Smooth muscle cell (in vitro differentiated cells): ENCODE data around the gene RHOJ. TPM values are rescaled to one million over a fixed set of nuclear protein-coding genes. Genes with fewer than 3 reads are reported as not detected.

Experiments used
- DNase-seq: peaks from one replicate; lab custom pipeline; 2025; ENCODE audit not compliant: unreplicated experiment; lab: John Stamatoyannopoulos, UW
- H2AFZ ChIP-seq: fragments of 200-600 bp; sonication (generic); 2 replicates; pipeline ENCODE4 v1.6.0; 2016; ENCODE audit warnings: antibody characterized with exemption, low read depth, mild to moderate bottlenecking
- H3F3A ChIP-seq: fragments of 200-600 bp; sonication (generic); 2 replicates; pipeline ENCODE4 v1.6.0; 2017; ENCODE audit warnings: antibody characterized with exemption, low read depth
- H3K27ac ChIP-seq: fragments of 200-600 bp; sonication (generic); 2 replicates; pipeline ENCODE4 v1.5.1; 2016; ENCODE audit warnings: low read depth, mild to moderate bottlenecking
- H3K27me3 ChIP-seq: fragments of 200-600 bp; sonication (generic); 2 replicates; pipeline ENCODE4 v1.6.1; 2016; ENCODE audit warnings: low read depth, mild to moderate bottlenecking
- H3K36me3 ChIP-seq: fragments of 200-600 bp; sonication (generic); 2 replicates; pipeline ENCODE4 v1.5.1; 2016; ENCODE audit warnings: low read depth
- H3K4me1 ChIP-seq: fragments of 200-600 bp; sonication (generic); 2 replicates; pipeline ENCODE4 v1.5.1; 2016; ENCODE audit warnings: low read depth
- H3K4me2 ChIP-seq: fragments of 200-600 bp; sonication (generic); 2 replicates; pipeline ENCODE4 v1.6.0; 2016; ENCODE audit warnings: mild to moderate bottlenecking
- H3K4me3 ChIP-seq: fragments of 200-600 bp; sonication (generic); 2 replicates; pipeline ENCODE4 v1.5.1; 2016; ENCODE audit warnings: mild to moderate bottlenecking
- H3K79me2 ChIP-seq: fragments of 200-600 bp; sonication (generic); 2 replicates; pipeline ENCODE4 v1.6.0; 2016; ENCODE audit warnings: low read depth, mild to moderate bottlenecking
- H3K9ac ChIP-seq: fragments of 200-600 bp; sonication (generic); 2 replicates; pipeline ENCODE4 v1.6.0; 2016; ENCODE audit warnings: low read depth
- H3K9me3 ChIP-seq: fragments of 200-600 bp; sonication (generic); replicated peaks from 2 replicates; pipeline ENCODE4 v1.5.1; 2016; ENCODE audit warnings: low read depth
- H4K20me1 ChIP-seq: fragments of 200-600 bp; sonication (generic); 2 replicates; pipeline ENCODE4 v1.6.0; 2016; ENCODE audit warnings: low read depth
- CTCF ChIP-seq: fragments of 200-600 bp; sonication (generic); IDR thresholded peaks from 2 replicates; pipeline ENCODE4 v1.5.1; 2017; ENCODE audit warnings: borderline replicate concordance, mild to moderate bottlenecking, antibody characterized with exemption; ENCODE audit not compliant: insufficient read depth, poor library complexity, severe bottlenecking
- WGBS: methylation state at CpG from one replicate; pipeline ENCODE4 v1.1.7; 2016; ENCODE audit warnings: low lambda C conversion rate; 5-methylcytosine and 5-hydroxymethylcytosine counted together
- polyA plus RNA-seq: library from polyadenylated mRNA; unstranded; fragments of >200 nt; fragmentation: Nextera tagmentation; extraction: Ambion mirVana; gene quantifications from 2 replicates; pipeline ENCODE4 v1.2.1, GENCODE V29; 2016
- total RNA-seq: library from RNA; depleted of rRNA; stranded (reverse); fragments of >200 nt; gene quantifications from 2 replicates; pipeline ENCODE4 v1.2.3, GENCODE V29; 2014

The RHOJ gene
- total and polyA plus RNA-seq, 2 experiments from 2014 or later = 3.7 to 4.6 TPM

GRCh38 chr14:63296060-63296563 lies 91.9 kb downstream of the RHOJ start:
- no peak for TF ChIP-seq CTCF
- whole genome bisulfite sequencing = 90% methylated on average over 6 of the region's 6 CpGs
- Histone ChIP-seq H3K4me3 (no peak overlapping the region), H3K9ac (no peak overlapping the region), H3K79me2 (no peaks in the 10 kb centered on the region), H3K27me3 (no peaks in the 10 kb centered on the region), H3K4me1 (no peaks in the 10 kb centered on the region), H2AFZ (no peak overlapping the region), H3K27ac (no peak overlapping the region), H3K36me3 (no peaks in the 10 kb centered on the region), H3F3A (peaks cover 10% of the 10 kb centered on the region), H4K20me1 (no peaks in the 10 kb centered on the region), H3K9me3 (no peaks in the 10 kb centered on the region), H3K4me2 (no peak overlapping the region)
- no peak for DNase-seq

DNA sequence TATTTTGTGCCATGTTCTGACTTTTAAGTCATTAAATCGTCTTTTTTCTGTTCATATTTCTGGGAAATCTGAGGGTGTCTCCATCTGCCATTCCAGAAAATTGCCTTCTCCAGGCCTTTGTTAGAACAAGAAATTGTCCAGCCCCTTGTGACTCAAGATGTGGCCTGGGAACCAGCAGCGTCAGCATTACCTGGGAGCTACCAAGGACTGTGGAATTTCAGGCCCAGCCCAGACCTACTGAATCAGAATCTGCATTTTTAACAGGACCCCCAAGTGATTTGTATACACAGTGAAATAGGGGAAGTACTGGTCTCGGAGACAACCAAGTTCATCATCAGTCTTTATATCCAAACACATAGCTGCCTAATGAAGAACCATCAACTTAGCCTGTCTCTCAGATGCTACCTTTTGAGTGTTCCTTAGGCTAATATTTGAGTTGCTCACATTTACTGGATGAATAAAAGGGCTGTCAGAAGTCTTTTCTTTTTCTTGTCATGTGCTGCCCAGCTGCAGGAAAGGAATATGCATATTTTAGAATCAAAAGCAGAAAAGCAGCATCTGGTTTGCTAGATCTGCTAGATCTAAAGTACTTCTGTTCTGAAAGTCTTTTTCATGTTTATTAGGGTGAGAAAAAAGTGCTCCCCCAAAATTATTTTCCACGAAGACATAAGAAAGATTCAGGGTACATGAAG lies 93.3 kb downstream of the RHOJ start:
- Histone ChIP-seq H3K36me3 (no peaks in the 10 kb centered on the region), H4K20me1 (no peaks in the 10 kb centered on the region), H3K79me2 (no peaks in the 10 kb centered on the region), H2AFZ (no peak overlapping the region), H3K4me3 (no peak overlapping the region), H3K4me2 (no peak overlapping the region), H3K9me3 (no peaks in the 10 kb centered on the region), H3K27me3 (no peaks in the 10 kb centered on the region), H3K27ac (no peak overlapping the region), H3K4me1 (no peaks in the 10 kb centered on the region), H3K9ac (no peak overlapping the region), H3F3A (no peaks in the 10 kb centered on the region)
- DNase-seq = no peak
- WGBS = 79% methylated on average over 4 of the region's 4 CpGs
- no peak for TF ChIP-seq CTCF

- Histone ChIP-seq H3K4me1 (no peaks in the 10 kb centered on the region), H3K9me3 (no peaks in the 10 kb centered on the region), H3K27me3 (no peaks in the 10 kb centered on the region), H4K20me1 (no peaks in the 10 kb centered on the region), H3K4me2 (no peak overlapping the region), H2AFZ (no peak overlapping the region), H3K27ac (no peak overlapping the region), H3K79me2 (no peaks in the 10 kb centered on the region), H3K9ac (no peak overlapping the region), H3F3A (no peaks in the 10 kb centered on the region), H3K4me3 (no peak overlapping the region), H3K36me3 (peaks cover 3% of the 10 kb centered on the region)
- no peak for DNase-seq
- 77% methylated on average over 6 of the region's 6 CpGs for WGBS
- TF ChIP-seq CTCF = no peak
Measured at GRCh38 chr14:63299351-63300110, 95.3 kb downstream of the RHOJ start.
